K562 (cell line): Measurements from ENCODE around the gene TRAPPC12. TPM values are rescaled to one million over a fixed set of nuclear protein-coding genes. Genes with fewer than 3 reads are reported as not detected.

Source experiments
- CCAR2 ChIP-seq: fragments of 200-400 bp; formaldehyde crosslinking; IDR thresholded peaks from 2 replicates; pipeline ENCODE4 v1.6.1; 2017; ENCODE audit warnings: mild to moderate bottlenecking, low read depth, low read length
- FOXA3 ChIP-seq, 2 experiments: fragments of 450-650 bp in 1 of 2; sonication (generic) in 1 of 2; formaldehyde crosslinking; IDR thresholded peaks in 1 of 2; conservative IDR thresholded peaks in 1 of 2; 2 replicates each; pipeline versions ENCODE4 v1.4.0 to v1.8.0; 2020 to 2022; ENCODE audit warnings: mild to moderate bottlenecking in 2 of 2, missing genetic modification reagents in 1 of 2
- GATA2 ChIP-seq: sonication (generic); formaldehyde crosslinking; IDR thresholded peaks from 2 replicates; pipeline ENCODE4 v1.4.0; 2020; ENCODE audit warnings: mild to moderate bottlenecking, missing genetic modification reagents
- TCF3 ChIP-seq: sonication (generic); formaldehyde crosslinking; IDR thresholded peaks from 2 replicates; pipeline ENCODE4 v1.4.0; 2020; ENCODE audit warnings: mild to moderate bottlenecking, missing genetic modification reagents
- ZC3H4 ChIP-seq: sonication (generic); formaldehyde crosslinking; IDR thresholded peaks from 2 replicates; pipeline ENCODE4 v1.9.0; 2021; ENCODE audit warnings: missing genetic modification reagents, borderline replicate concordance
- ZNF239 ChIP-seq: fragments of 250-450 bp; sonication (Bioruptor Pico); IDR thresholded peaks from 2 replicates; pipeline ENCODE4 v1.4.0; 2020; ENCODE audit warnings: mild to moderate bottlenecking
- ZNF277 ChIP-seq: fragments of 250-450 bp; sonication (Bioruptor Pico); IDR thresholded peaks from 2 replicates; pipeline ENCODE4 v1.8.0; 2022; ENCODE audit warnings: inconsistent platforms, mild to moderate bottlenecking, moderate library complexity, borderline replicate concordance
- polyA plus RNA-seq, 8 experiments: library from polyadenylated mRNA; depleted of rRNA in 4 of 8; stranded (reverse) in 5 of 8; unstranded in 3 of 8; fragments of >200 nt; fragmentation: Nextera tagmentation in 2 of 8; fragmentation: Illumina TruSeq in 1 of 8; extraction: Ambion mirVana in 2 of 8; extraction: Trizol in 1 of 8; gene quantifications; 2 replicates each; pipeline versions ENCODE4 v1.2.1 to v1.2.3, GENCODE V29; 2011 to 2014; ENCODE audit warnings: inconsistent platforms in 1 of 8, missing spikeins in 1 of 8
- total RNA-seq, 7 experiments: library from RNA; depleted of rRNA in 6 of 7; stranded (reverse); fragments of >200 nt in 6 of 7; fragmentation: Illumina TruSeq in 2 of 7; extraction: Trizol in 2 of 7; gene quantifications; 2 replicates each; pipeline versions ENCODE4 v1.2.1 to v1.2.3, GENCODE V29; 2011 to 2021; ENCODE audit warnings: low replicate concordance in 1 of 7
- TF ChIP-seq, protein P1 (sequence below): fragments of 450-650 bp; formaldehyde crosslinking; IDR thresholded peaks from 2 replicates; pipeline ENCODE4 v1.4.0; 2020; ENCODE audit warnings: mild to moderate bottlenecking, moderate library complexity
- TF ChIP-seq, protein P2 (sequence below): fragments of 450-650 bp; formaldehyde crosslinking; IDR thresholded peaks from 2 replicates; pipeline ENCODE4 v1.4.0; 2020; ENCODE audit warnings: mild to moderate bottlenecking, mixed read lengths

The TRAPPC12 gene
- total and polyA plus RNA-seq, 9 of the 15 experiments (the other 6 are each of a cell fraction or from before 2014, with no cell fraction given) = 8.0 to 75.2 (median 39.1) TPM

GRCh38 chr2:3470166-3470651 is 90.7 kb downstream of the TRAPPC12 start (continued):
- TF ChIP-seq, protein P1, sequence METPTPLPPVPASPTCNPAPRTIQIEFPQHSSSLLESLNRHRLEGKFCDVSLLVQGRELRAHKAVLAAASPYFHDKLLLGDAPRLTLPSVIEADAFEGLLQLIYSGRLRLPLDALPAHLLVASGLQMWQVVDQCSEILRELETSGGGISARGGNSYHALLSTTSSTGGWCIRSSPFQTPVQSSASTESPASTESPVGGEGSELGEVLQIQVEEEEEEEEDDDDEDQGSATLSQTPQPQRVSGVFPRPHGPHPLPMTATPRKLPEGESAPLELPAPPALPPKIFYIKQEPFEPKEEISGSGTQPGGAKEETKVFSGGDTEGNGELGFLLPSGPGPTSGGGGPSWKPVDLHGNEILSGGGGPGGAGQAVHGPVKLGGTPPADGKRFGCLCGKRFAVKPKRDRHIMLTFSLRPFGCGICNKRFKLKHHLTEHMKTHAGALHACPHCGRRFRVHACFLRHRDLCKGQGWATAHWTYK = no peak
- TF ChIP-seq CCAR2 (no peak), FOXA3 (CRISPR knock-in tag; conservative IDR thresholded peaks at IDR 0.05 in 1 of 2, IDR thresholded peaks at IDR 0.05 in 1 of 2) (no peak), ZNF239 (CRISPR knock-in tag) (no peak), TCF3 (no peak), ZNF277 (no peak), ZC3H4 (CRISPR knock-in tag) (no peak), GATA2 (no peak)
- TF ChIP-seq, protein P2, sequence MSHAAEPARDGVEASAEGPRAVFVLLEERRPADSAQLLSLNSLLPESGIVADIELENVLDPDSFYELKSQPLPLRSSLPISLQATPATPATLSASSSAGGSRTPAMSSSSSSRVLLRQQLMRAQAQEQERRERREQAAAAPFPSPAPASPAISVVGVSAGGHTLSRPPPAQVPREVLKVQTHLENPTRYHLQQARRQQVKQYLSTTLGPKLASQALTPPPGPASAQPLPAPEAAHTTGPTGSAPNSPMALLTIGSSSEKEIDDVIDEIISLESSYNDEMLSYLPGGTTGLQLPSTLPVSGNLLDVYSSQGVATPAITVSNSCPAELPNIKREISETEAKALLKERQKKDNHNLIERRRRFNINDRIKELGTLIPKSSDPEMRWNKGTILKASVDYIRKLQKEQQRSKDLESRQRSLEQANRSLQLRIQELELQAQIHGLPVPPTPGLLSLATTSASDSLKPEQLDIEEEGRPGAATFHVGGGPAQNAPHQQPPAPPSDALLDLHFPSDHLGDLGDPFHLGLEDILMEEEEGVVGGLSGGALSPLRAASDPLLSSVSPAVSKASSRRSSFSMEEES (CRISPR knock-in tag) = no peak
